KMS-11 (cell line): Measurements from ENCODE around the gene PEX14.

Source experiments
- H2AFZ ChIP-seq: fragments of 200-600 bp; sonication (generic); 2 replicates; pipeline ENCODE4 v1.6.1; 2016; ENCODE audit warnings: antibody characterized with exemption, mixed run types, low read depth
- H3K27ac ChIP-seq: fragments of 200-600 bp; sonication (generic); 2 replicates; pipeline ENCODE4 v1.6.1; 2016; ENCODE audit warnings: mild to moderate bottlenecking, mixed run types
- H3K27me3 ChIP-seq: fragments of 200-600 bp; sonication (generic); 2 replicates; pipeline ENCODE4 v1.6.1; 2017; ENCODE audit warnings: mild to moderate bottlenecking, low read depth, mixed run types, moderate library complexity; ENCODE audit not compliant: insufficient read depth
- H3K36me3 ChIP-seq: fragments of 200-600 bp; sonication (generic); 2 replicates; pipeline ENCODE4 v1.6.1; 2017; ENCODE audit warnings: mild to moderate bottlenecking, mixed run types; ENCODE audit not compliant: insufficient read depth
- H3K4me1 ChIP-seq: fragments of 200-600 bp; sonication (generic); 2 replicates; pipeline ENCODE4 v1.6.1; 2016; ENCODE audit warnings: mild to moderate bottlenecking, low read depth, mixed run types; ENCODE audit not compliant: poor library complexity, severe bottlenecking
- H3K4me2 ChIP-seq: fragments of 200-600 bp; sonication (generic); 2 replicates; pipeline ENCODE4 v1.7.0; 2016; ENCODE audit warnings: mild to moderate bottlenecking, mixed run types
- H3K4me3 ChIP-seq: fragments of 200-600 bp; sonication (generic); IDR thresholded peaks from 2 replicates; pipeline ENCODE4 v1.6.1; 2017; ENCODE audit warnings: low read depth, low read length, mixed read lengths; ENCODE audit not compliant: insufficient read depth
- H3K79me2 ChIP-seq: fragments of 200-600 bp; sonication (generic); 2 replicates; pipeline ENCODE4 v1.6.1; 2016; ENCODE audit warnings: low read depth, mixed run types; ENCODE audit not compliant: insufficient read depth
- H3K9ac ChIP-seq: fragments of 200-600 bp; sonication (generic); 2 replicates; pipeline ENCODE4 v1.6.1; 2016; ENCODE audit warnings: mild to moderate bottlenecking, mixed run types
- H4K20me1 ChIP-seq: fragments of 200-600 bp; sonication (generic); 2 replicates; pipeline ENCODE4 v1.6.1; 2016; ENCODE audit warnings: mild to moderate bottlenecking, mixed run types; ENCODE audit not compliant: insufficient read depth
- CTCF ChIP-seq: fragments of 200-600 bp; sonication (generic); conservative IDR thresholded peaks from 2 replicates; pipeline ENCODE4 v1.6.1; 2017; ENCODE audit warnings: low read depth, mild to moderate bottlenecking, antibody characterized with exemption, low read length, moderate library complexity, mixed read lengths

PEX14 gene

GRCh38 chr1:10549904-10550664 is 75.3 kb downstream of the PEX14 start:
- TF ChIP-seq CTCF = no peak
- Histone ChIP-seq H3K27me3 (no peaks in the 10 kb centered on the region), H3K9ac (no peak overlapping the region), H3K27ac (no peak overlapping the region), H4K20me1 (no peaks in the 10 kb centered on the region), H3K4me2 (no peak overlapping the region), H3K4me1 (no peaks in the 10 kb centered on the region), H3K79me2 (no peaks in the 10 kb centered on the region), H3K36me3 (no peaks in the 10 kb centered on the region), H3K4me3 (no peak overlapping the region), H2AFZ (no peak overlapping the region)

- H3K79me2 ChIP-seq = no peaks in the 10 kb centered on the region
- H3K36me3 ChIP-seq = no peaks in the 10 kb centered on the region
- no peak overlapping the region for H3K9ac ChIP-seq
- H4K20me1 ChIP-seq = no peaks in the 10 kb centered on the region
- no peak for TF ChIP-seq CTCF
- H3K27ac ChIP-seq = no peak overlapping the region
- no peaks in the 10 kb centered on the region for H3K27me3 ChIP-seq
- no peak overlapping the region for H3K4me2 ChIP-seq
- no peak overlapping the region for H3K4me3 ChIP-seq
- H3K4me1 ChIP-seq = no peaks in the 10 kb centered on the region
- H2AFZ ChIP-seq = no peak overlapping the region
These were observed 78.4 kb downstream of the PEX14 start for GRCh38 chr1:10553118-10553517.

GRCh38 chr1:10555635-10556429 is 81.1 kb downstream of the PEX14 start:
- Histone ChIP-seq H3K9ac (no peak overlapping the region), H3K4me3 (no peak overlapping the region), H2AFZ (no peak overlapping the region), H3K27me3 (no peaks in the 10 kb centered on the region), H3K27ac (no peak overlapping the region), H3K4me1 (no peaks in the 10 kb centered on the region), H3K79me2 (no peaks in the 10 kb centered on the region), H4K20me1 (no peaks in the 10 kb centered on the region), H3K4me2 (no peak overlapping the region), H3K36me3 (no peaks in the 10 kb centered on the region)
- TF ChIP-seq CTCF = no peak

- TF ChIP-seq CTCF = no peak
- Histone ChIP-seq H3K27ac (no peak overlapping the region), H3K27me3 (no peaks in the 10 kb centered on the region), H3K4me3 (no peak overlapping the region), H3K4me2 (no peak overlapping the region), H3K36me3 (no peaks in the 10 kb centered on the region), H3K4me1 (no peaks in the 10 kb centered on the region), H3K79me2 (no peaks in the 10 kb centered on the region), H4K20me1 (no peaks in the 10 kb centered on the region), H3K9ac (no peak overlapping the region), H2AFZ (no peak overlapping the region)
These were observed 81.8 kb downstream of the PEX14 start for GRCh38 chr1:10556430-10557005.
